Measurements from ENCODE around the gene ASS1. TPM values are rescaled to one million over a fixed set of nuclear protein-coding genes. Genes with fewer than 3 reads are reported as not detected.

Gene ASS1
- total and polyA plus RNA-seq, 2 of the 13 experiments (the other 11 are each of a cell fraction or from before 2014, with no cell fraction given), result 77.6 to 122 TPM

DNA sequence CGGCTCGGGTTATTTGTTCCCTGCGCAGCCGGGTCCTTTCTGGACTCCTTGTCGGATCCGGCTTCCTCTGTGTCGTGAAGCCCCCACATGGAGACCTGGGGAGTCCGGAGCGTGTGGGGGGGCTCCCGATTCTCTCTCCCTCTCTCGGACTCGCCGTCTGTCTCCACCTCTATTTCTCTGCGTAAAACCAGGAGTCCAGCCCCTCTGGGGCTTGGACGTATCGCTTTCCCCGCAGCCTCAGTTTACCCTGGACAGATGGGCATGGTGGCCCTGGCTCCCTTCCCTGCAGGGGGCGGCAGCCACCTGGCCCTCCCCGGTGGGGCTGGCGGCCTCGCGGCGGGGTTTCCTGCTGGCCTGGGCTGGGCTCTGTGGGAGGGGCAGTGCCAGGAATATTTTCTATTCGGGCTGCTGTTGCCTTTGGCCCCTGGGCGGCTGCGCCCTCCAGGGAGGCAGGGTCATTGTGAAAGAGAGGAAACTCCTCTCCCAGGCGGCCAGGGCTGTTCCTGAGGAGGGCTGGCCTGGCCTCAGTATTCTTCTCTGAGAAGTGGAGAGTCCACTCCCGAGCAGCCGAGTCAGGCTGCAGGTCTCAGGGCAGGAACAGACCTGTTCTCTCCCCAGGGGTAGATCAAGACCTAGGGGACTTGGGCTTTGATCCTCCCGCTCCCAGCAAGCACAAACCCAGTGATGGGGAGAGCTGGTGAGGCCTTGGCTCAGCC is 665 bp downstream of the ASS1 start (continued):
- TF ChIP-seq, protein P1, sequence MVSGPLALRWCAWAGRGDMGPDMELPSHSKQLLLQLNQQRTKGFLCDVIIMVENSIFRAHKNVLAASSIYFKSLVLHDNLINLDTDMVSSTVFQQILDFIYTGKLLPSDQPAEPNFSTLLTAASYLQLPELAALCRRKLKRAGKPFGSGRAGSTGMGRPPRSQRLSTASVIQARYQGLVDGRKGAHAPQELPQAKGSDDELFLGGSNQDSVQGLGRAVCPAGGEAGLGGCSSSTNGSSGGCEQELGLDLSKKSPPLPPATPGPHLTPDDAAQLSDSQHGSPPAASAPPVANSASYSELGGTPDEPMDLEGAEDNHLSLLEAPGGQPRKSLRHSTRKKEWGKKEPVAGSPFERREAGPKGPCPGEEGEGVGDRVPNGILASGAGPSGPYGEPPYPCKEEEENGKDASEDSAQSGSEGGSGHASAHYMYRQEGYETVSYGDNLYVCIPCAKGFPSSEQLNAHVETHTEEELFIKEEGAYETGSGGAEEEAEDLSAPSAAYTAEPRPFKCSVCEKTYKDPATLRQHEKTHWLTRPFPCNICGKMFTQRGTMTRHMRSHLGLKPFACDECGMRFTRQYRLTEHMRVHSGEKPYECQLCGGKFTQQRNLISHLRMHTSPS (CRISPR knock-in tag; IDR thresholded peaks at IDR 0.05; ENCODE audit: low read depth), result peak; percentile 39; the same call in 1 of the 2 replicates
- TF ChIP-seq ZSCAN29 (CRISPR knock-in tag; conservative IDR thresholded peaks at IDR 0.05), result 0 out of 2 replicates have a peak, but pooled peaks have one; percentile 25
- peak; percentile 92 for TF ChIP-seq HNRNPL (IDR thresholded peaks at IDR 0.05; ENCODE audit: low read depth, low read length)
- peak; percentile 25; the same call in 1 of the 2 replicates for TF ChIP-seq NCOA2 (CRISPR knock-in tag; IDR thresholded peaks at IDR 0.05)
- TF ChIP-seq, protein P2, sequence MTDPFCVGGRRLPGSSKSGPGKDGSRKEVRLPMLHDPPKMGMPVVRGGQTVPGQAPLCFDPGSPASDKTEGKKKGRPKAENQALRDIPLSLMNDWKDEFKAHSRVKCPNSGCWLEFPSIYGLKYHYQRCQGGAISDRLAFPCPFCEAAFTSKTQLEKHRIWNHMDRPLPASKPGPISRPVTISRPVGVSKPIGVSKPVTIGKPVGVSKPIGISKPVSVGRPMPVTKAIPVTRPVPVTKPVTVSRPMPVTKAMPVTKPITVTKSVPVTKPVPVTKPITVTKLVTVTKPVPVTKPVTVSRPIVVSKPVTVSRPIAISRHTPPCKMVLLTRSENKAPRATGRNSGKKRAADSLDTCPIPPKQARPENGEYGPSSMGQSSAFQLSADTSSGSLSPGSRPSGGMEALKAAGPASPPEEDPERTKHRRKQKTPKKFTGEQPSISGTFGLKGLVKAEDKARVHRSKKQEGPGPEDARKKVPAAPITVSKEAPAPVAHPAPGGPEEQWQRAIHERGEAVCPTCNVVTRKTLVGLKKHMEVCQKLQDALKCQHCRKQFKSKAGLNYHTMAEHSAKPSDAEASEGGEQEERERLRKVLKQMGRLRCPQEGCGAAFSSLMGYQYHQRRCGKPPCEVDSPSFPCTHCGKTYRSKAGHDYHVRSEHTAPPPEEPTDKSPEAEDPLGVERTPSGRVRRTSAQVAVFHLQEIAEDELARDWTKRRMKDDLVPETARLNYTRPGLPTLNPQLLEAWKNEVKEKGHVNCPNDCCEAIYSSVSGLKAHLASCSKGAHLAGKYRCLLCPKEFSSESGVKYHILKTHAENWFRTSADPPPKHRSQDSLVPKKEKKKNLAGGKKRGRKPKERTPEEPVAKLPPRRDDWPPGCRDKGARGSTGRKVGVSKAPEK (CRISPR knock-in tag; IDR thresholded peaks at IDR 0.05; ENCODE audit: borderline replicate concordance), result no peak
- TF ChIP-seq ZNF484 (CRISPR knock-in tag; IDR thresholded peaks at IDR 0.05; ENCODE audit: borderline replicate concordance, low read depth), result no peak
- 0 out of 2 replicates have a peak, but pooled peaks have one; percentile 30 for TF ChIP-seq TMF1 (CRISPR knock-in tag; IDR thresholded peaks at IDR 0.05; ENCODE audit: low read depth)
- no peak; the same call in 1 of the 2 replicates for TF ChIP-seq FOXC1 (CRISPR knock-in tag; IDR thresholded peaks at IDR 0.05; ENCODE audit: borderline replicate concordance)
- TF ChIP-seq SMARCE1 (IDR thresholded peaks at IDR 0.05; ENCODE audit: borderline replicate concordance), result no peak
- TF ChIP-seq NR2F2 (IDR thresholded peaks at IDR 0.05; ENCODE audit: borderline replicate concordance, low read depth), result no peak
- no peak for TF ChIP-seq KDM5A (IDR thresholded peaks at IDR 0.05; ENCODE audit: borderline replicate concordance, low read length)
- TF ChIP-seq GTF3A (CRISPR knock-in tag; conservative IDR thresholded peaks at IDR 0.05), result no peak
- 0 out of 2 replicates have a peak, but pooled peaks have one; percentile 59 for TF ChIP-seq ZNF430 (CRISPR knock-in tag; IDR thresholded peaks at IDR 0.05)
- TF ChIP-seq, protein P3, sequence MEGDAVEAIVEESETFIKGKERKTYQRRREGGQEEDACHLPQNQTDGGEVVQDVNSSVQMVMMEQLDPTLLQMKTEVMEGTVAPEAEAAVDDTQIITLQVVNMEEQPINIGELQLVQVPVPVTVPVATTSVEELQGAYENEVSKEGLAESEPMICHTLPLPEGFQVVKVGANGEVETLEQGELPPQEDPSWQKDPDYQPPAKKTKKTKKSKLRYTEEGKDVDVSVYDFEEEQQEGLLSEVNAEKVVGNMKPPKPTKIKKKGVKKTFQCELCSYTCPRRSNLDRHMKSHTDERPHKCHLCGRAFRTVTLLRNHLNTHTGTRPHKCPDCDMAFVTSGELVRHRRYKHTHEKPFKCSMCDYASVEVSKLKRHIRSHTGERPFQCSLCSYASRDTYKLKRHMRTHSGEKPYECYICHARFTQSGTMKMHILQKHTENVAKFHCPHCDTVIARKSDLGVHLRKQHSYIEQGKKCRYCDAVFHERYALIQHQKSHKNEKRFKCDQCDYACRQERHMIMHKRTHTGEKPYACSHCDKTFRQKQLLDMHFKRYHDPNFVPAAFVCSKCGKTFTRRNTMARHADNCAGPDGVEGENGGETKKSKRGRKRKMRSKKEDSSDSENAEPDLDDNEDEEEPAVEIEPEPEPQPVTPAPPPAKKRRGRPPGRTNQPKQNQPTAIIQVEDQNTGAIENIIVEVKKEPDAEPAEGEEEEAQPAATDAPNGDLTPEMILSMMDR (CRISPR knock-in tag; IDR thresholded peaks at IDR 0.05), result peak; percentile 40; the same call in 1 of the 2 replicates
- TF ChIP-seq ZNF703 (CRISPR knock-in tag; IDR thresholded peaks at IDR 0.05; ENCODE audit: borderline replicate concordance), result 0 out of 2 replicates have a peak, but pooled peaks have one; percentile 56
- TF ChIP-seq, protein P4, sequence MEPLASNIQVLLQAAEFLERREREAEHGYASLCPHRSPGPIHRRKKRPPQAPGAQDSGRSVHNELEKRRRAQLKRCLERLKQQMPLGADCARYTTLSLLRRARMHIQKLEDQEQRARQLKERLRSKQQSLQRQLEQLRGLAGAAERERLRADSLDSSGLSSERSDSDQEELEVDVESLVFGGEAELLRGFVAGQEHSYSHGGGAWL (CRISPR knock-in tag; IDR thresholded peaks at IDR 0.05), result 0 out of 2 replicates have a peak, but pooled peaks have one; percentile 21
- TF ChIP-seq, protein P5, sequence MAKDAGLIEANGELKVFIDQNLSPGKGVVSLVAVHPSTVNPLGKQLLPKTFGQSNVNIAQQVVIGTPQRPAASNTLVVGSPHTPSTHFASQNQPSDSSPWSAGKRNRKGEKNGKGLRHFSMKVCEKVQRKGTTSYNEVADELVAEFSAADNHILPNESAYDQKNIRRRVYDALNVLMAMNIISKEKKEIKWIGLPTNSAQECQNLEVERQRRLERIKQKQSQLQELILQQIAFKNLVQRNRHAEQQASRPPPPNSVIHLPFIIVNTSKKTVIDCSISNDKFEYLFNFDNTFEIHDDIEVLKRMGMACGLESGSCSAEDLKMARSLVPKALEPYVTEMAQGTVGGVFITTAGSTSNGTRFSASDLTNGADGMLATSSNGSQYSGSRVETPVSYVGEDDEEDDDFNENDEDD (CRISPR knock-in tag; IDR thresholded peaks at IDR 0.05; ENCODE audit: borderline replicate concordance), result no peak; the same call in 1 of the 2 replicates
- no peak for TF ChIP-seq HNF4G (IDR thresholded peaks at IDR 0.05; ENCODE audit: borderline replicate concordance, low read depth, low read length)
- TF ChIP-seq HNF4G (CRISPR knock-in tag; IDR thresholded peaks at IDR 0.05; ENCODE audit: borderline replicate concordance, low read depth), result no peak

Measured in HepG2 (cell line).